OCI-LY3 (cell line): ENCODE data around the gene CAMSAP2.

ENCODE experiments used
- EZH2phosphoT487 ChIP-seq: fragments of 200-600 bp; shearing (Covaris generic); IDR thresholded peaks from 2 replicates; pipeline ENCODE4 v1.6.1; 2018; ENCODE audit warnings: antibody characterized with exemption, mixed run types, low read depth
- TF ChIP-seq, protein P1 (sequence below): fragments of 200-600, 300-600 bp; sonication (generic); IDR thresholded peaks from 2 replicates; pipeline ENCODE4 v1.5.1; 2014; ENCODE audit warnings: antibody characterized with exemption, low read length, low read depth

DNA sequence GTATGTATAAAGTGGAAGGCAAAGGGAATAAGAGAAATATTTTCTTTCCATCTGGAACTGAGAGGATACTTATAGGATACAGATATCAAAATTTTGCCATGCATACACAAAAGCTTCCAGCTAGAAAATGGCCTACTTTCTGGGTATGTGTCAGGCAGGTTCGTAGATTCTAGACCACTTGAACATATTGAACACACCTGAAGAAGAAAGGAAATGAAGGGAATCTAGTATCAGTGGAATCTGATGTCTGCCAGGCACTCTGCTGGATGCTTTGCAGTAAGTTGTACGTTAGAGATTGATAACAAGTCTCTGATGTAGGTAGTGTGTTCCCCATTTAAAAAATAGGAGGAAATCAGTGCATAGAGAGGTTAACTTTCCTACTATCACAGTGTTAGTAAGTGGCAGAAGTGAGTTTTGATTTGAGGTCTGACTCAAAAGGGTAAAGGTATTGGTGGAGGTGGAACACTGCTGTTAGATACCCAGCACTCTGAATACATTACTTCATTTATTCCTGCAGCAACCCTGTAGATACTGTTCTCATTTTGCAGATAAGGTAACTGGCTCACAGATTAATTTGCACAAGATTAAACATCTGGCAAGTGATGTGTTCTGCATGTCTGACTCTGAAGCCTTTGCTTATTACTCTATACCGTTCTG is 3.0 kb downstream of the CAMSAP2 start:
- TF ChIP-seq, protein P1, sequence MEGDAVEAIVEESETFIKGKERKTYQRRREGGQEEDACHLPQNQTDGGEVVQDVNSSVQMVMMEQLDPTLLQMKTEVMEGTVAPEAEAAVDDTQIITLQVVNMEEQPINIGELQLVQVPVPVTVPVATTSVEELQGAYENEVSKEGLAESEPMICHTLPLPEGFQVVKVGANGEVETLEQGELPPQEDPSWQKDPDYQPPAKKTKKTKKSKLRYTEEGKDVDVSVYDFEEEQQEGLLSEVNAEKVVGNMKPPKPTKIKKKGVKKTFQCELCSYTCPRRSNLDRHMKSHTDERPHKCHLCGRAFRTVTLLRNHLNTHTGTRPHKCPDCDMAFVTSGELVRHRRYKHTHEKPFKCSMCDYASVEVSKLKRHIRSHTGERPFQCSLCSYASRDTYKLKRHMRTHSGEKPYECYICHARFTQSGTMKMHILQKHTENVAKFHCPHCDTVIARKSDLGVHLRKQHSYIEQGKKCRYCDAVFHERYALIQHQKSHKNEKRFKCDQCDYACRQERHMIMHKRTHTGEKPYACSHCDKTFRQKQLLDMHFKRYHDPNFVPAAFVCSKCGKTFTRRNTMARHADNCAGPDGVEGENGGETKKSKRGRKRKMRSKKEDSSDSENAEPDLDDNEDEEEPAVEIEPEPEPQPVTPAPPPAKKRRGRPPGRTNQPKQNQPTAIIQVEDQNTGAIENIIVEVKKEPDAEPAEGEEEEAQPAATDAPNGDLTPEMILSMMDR = no peak
- no peak for TF ChIP-seq EZH2phosphoT487
